Measurements from ENCODE around the gene FAF2. TPM values are rescaled to one million over a fixed set of nuclear protein-coding genes. Genes with fewer than 3 reads are reported as not detected.

The FAF2 gene
- polyA plus RNA-seq, 2 of the 4 experiments (the other 2 are of a cell fraction): 42.4 to 90.3 TPM

DNA sequence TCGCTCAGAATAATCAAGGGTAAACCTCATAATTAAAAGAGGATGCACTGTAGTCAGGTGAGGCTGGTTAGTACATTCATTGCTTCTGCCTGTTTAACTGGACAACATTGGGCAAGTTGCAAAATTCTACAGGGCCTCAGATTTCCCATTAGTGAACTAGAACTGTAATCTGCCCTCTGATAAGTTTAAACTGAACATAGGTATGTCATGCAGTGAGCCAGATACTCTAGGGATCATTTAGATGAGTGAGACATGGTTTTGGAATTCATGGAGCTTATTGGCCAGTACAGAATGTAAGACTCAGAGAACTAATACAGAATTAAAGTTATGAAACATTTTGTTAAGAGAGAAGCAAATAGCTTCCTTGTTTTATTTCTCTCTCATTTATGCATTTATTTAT is 53.1 kb downstream of the FAF2 start:
- FAIRE-seq (no peak), ATAC-seq (peak in 1 of 2 experiments; percentile 58; a peak in 3 of 6 replicates)
- 95% methylated on average over 1 of the region's 1 CpG for WGBS (ENCODE audit: missing lambda C conversion rate)

DNA sequence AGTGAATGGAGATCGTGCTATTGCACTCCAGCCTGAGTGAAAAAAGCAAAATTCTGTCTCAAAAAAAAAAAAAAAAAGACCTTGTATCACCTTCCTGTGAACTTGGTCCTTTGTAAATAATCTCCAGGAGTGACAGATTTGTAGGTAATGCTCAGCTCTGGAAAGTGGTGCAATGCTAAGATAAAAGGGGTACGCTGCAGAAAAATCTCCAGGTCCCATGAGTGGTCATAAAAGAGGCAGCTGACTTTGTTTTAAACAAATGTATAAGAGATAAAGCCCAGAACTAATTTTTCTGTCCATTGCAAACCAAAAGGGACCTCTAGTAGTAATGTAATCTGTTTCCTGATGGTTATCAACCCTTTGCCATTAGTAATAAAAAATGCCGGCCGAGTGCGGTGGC is 55.3 kb downstream of the FAF2 start:
- POLR2A ChIA-PET: no interaction called here
- DNase-seq (ENCODE audit: low read depth in 1 of 2, low spot score in 1 of 2): no peak
- no peak overlapping the region for H3K27ac ChIP-seq
- TF ChIP-seq FOXS1 (CRISPR knock-in tag; IDR thresholded peaks at IDR 0.05) (no peak), POLR2A (IDR thresholded peaks at IDR 0.05; ENCODE audit: low read length) (no peak)
- TF ChIP-seq, protein P1, sequence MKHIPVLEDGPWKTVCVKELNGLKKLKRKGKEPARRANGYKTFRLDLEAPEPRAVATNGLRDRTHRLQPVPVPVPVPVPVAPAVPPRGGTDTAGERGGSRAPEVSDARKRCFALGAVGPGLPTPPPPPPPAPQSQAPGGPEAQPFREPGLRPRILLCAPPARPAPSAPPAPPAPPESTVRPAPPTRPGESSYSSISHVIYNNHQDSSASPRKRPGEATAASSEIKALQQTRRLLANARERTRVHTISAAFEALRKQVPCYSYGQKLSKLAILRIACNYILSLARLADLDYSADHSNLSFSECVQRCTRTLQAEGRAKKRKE (CRISPR knock-in tag; IDR thresholded peaks at IDR 0.05; ENCODE audit: low read depth): no peak
- H3K4me3 ChIP-seq: no peak overlapping the region
- ATAC-seq: no peak
- no peaks in the 10 kb centered on the region for H3K9me3 ChIP-seq
- no peak for FAIRE-seq
- CTCF ChIA-PET: interaction anchor here (1.4 to 2.0 kb wide), 2 partner anchors 14 to 55 kb away, joined by 3 to 8 read pairs; partner anchors contain the start of gene FAF2
- WGBS (ENCODE audit: missing lambda C conversion rate): 91% methylated on average over 5 of the region's 5 CpGs
- H3K4me2 ChIP-seq: no peak overlapping the region
- peaks cover 5% of the 10 kb centered on the region; the same call in 1 of the 3 replicates for H3K4me1 ChIP-seq

More for the DNA sequence above, 53.1 kb downstream of the FAF2 start:
- H3K4me1 ChIP-seq: peaks cover 18% of the 10 kb centered on the region; the same call in 2 of the 3 replicates
- H3K4me2 ChIP-seq: no peak overlapping the region
- ChIA-PET CTCF (interaction anchor here (0.6 to 1.7 kb wide), 5 partner anchors 13 to 42 kb away, joined by 3 to 5 read pairs (median 3); no protein-coding TSS in a partner anchor), POLR2A (no interaction called here)
- H3K9me3 ChIP-seq: no peaks in the 10 kb centered on the region
- no peak for DNase-seq (ENCODE audit: low read depth in 1 of 2, low spot score in 1 of 2)
- no peak overlapping the region for H3K4me3 ChIP-seq
- no peak overlapping the region for H3K27ac ChIP-seq
- TF ChIP-seq NR3C1 (IDR thresholded peaks at IDR 0.05) (no peak), NPAS2 (CRISPR knock-in tag; IDR thresholded peaks at IDR 0.05; ENCODE audit: borderline replicate concordance) (no peak), ZFP36 (IDR thresholded peaks at IDR 0.05; ENCODE audit: borderline replicate concordance, partially characterized antibody) (no peak), EHF (CRISPR knock-in tag; IDR thresholded peaks at IDR 0.05) (no peak), JUNB (IDR thresholded peaks at IDR 0.05) (no peak), RCOR1 (IDR thresholded peaks at IDR 0.05; ENCODE audit: low read depth, low read length) (no peak), MYC (IDR thresholded peaks at IDR 0.05; ENCODE audit: borderline replicate concordance, low read length) (no peak), MAFK (IDR thresholded peaks at IDR 0.05; ENCODE audit: partially characterized antibody) (no peak), RNF2 (IDR thresholded peaks at IDR 0.05; ENCODE audit: borderline replicate concordance, low read depth) (no peak), RAD21 (conservative IDR thresholded peaks at IDR 0.05 in 1 of 2, IDR thresholded peaks at IDR 0.05 in 1 of 2) (no peak), HOXA7 (CRISPR knock-in tag; IDR thresholded peaks at IDR 0.05) (no peak), HOXB5 (CRISPR knock-in tag; IDR thresholded peaks at IDR 0.05) (no peak)
- TF ChIP-seq, protein P2, sequence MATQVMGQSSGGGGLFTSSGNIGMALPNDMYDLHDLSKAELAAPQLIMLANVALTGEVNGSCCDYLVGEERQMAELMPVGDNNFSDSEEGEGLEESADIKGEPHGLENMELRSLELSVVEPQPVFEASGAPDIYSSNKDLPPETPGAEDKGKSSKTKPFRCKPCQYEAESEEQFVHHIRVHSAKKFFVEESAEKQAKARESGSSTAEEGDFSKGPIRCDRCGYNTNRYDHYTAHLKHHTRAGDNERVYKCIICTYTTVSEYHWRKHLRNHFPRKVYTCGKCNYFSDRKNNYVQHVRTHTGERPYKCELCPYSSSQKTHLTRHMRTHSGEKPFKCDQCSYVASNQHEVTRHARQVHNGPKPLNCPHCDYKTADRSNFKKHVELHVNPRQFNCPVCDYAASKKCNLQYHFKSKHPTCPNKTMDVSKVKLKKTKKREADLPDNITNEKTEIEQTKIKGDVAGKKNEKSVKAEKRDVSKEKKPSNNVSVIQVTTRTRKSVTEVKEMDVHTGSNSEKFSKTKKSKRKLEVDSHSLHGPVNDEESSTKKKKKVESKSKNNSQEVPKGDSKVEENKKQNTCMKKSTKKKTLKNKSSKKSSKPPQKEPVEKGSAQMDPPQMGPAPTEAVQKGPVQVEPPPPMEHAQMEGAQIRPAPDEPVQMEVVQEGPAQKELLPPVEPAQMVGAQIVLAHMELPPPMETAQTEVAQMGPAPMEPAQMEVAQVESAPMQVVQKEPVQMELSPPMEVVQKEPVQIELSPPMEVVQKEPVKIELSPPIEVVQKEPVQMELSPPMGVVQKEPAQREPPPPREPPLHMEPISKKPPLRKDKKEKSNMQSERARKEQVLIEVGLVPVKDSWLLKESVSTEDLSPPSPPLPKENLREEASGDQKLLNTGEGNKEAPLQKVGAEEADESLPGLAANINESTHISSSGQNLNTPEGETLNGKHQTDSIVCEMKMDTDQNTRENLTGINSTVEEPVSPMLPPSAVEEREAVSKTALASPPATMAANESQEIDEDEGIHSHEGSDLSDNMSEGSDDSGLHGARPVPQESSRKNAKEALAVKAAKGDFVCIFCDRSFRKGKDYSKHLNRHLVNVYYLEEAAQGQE (IDR thresholded peaks at IDR 0.05): no peak
- TF ChIP-seq, protein P3, sequence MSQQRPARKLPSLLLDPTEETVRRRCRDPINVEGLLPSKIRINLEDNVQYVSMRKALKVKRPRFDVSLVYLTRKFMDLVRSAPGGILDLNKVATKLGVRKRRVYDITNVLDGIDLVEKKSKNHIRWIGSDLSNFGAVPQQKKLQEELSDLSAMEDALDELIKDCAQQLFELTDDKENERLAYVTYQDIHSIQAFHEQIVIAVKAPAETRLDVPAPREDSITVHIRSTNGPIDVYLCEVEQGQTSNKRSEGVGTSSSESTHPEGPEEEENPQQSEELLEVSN (IDR thresholded peaks at IDR 0.05; ENCODE audit: borderline replicate concordance, low read depth): no peak
- TF ChIP-seq, protein P4, sequence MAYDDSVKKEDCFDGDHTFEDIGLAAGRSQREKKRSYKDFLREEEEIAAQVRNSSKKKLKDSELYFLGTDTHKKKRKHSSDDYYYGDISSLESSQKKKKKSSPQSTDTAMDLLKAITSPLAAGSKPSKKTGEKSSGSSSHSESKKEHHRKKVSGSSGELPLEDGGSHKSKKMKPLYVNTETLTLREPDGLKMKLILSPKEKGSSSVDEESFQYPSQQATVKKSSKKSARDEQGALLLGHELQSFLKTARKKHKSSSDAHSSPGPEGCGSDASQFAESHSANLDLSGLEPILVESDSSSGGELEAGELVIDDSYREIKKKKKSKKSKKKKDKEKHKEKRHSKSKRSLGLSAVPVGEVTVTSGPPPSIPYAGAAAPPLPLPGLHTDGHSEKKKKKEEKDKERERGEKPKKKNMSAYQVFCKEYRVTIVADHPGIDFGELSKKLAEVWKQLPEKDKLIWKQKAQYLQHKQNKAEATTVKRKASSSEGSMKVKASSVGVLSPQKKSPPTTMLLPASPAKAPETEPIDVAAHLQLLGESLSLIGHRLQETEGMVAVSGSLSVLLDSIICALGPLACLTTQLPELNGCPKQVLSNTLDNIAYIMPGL (CRISPR knock-in tag; IDR thresholded peaks at IDR 0.05; ENCODE audit: borderline replicate concordance): no peak
